ENCODE results near the gene NRIP3.
"Not testable (repeated sequence)": the region's sequence is repeated elsewhere in the genome, so short reads cannot be mapped to it uniquely, and the experiment has no call there.

NRIP3 gene

GRCh38 chr11:9014826-9015225 is 11.0 kb upstream of the NRIP3 start:
- DNase-seq, result no peak

DNA sequence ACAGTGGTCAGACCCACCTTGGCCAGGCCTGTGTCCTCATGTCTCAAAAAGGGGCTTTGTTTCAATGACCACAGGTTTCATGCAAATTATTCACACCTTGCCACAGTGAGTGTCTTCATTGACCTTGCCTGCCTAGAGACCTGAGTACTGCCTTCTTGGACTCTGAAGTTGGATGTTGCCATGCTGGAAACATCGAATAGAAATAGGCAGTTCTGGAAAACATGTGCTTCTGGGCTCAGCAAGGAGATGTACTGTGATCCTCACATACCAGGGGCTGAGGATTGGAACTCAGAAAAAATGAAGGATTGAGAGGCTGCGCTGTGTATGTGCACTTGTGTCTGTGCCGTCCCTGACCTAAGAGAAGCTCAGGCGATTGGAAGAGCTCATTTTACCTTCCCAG is 9.6 kb upstream of the NRIP3 start:
- DNase-seq, result no peak

DNA sequence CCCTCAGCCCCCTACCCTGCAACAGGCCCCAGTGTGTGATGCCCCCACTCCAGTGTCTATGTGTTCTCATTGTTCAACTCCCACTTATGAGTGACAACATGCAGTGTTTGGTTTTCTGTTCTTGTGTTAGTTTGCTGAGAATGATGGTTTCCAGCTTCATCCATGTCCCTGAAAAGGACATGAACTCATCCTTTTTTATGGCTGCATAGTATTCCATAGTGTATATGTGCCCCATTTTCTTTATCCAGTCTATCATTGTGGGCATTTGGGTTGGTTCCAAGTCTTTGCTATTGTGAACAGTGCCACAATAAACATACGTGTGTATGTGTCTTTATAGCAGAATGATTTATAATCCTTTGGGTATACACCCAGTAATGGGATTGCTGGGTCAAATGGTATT is 5.7 kb upstream of the NRIP3 start:
- not testable (repeated sequence) for DNase-seq

DNA sequence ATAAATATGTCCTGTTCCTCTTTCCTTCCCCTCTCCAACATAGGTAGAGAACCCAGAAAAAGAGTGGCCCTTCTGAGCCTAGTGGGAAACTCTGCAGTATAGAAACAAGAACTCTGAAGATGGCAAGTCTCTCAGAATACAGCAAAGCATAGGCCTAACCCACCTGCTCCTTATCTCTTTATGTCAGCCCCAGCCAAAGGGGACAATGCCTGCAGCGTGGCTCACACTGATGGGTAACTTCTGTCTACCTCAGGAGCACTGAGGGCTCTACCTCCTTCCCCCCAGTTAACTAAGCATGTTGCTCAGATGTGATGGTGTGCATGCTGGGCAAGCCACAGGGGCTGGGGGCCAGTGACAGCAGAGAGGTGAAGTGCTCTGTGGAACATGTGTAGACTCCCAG is 4.9 kb upstream of the NRIP3 start:
- DNase-seq, result no peak

- no peak for DNase-seq
These were observed 4.3 kb upstream of the NRIP3 start for GRCh38 chr11:9008011-9008550.

GRCh38 chr11:9005087-9005486 is 1.3 kb upstream of the NRIP3 start:
- no peak for DNase-seq

GRCh38 chr11:9004183-9004926 is 554 bp upstream of the NRIP3 start:
- no peak for DNase-seq

DNA sequence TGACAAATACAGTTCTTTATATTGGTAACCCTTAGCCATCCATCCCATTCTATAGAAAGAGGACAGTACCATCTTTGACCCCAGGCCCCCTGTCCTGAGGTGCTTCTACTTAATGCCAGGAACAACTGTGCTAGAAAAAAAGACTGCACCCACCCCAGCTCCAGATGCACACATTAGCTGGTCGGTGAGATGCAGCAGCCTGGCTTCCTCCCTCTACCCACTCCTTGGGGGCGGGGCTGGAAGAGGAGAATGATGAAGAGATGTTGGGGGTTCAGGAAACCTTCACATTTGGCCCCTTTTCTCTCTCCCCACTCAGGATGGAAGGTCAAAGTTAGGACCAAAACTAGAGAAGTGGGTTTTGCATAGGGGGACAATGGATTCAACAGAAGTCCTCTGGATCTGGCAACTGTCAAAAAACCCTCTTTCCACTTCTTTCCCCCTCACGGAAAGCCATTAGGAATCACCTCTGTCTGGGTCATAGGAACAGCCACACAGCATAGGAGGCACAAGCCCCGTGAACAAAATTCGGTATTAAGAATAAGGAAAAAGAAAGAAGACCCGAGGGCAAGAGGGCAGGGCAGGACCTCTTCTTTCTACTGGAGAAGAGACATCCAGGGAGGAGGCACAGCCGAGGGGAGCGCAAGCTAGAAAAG is 755 bp downstream of the NRIP3 start:
- no peak for DNase-seq

GRCh38 chr11:9001736-9002135 is 2.1 kb downstream of the NRIP3 start:
- DNase-seq, result no peak

DNA sequence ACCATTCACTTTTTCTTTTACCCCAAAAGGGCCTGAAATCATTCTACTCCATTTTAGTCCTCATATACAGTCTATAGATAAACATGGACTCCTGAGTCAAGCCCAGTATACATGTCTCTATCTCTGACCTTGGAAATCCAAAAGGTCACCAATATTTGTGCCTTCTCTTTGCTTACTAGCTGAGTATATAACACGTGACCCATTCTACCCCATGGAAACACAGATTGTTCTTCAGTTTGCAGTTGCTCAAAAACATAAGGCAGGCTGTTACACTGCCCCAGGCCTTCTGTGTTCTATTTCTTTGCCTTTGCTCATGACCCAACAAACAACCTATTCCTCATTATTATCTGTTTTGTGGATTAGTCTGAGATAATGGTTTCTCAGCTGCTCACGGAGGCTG is 5.8 kb downstream of the NRIP3 start:
- DNase-seq, result no peak

DNA sequence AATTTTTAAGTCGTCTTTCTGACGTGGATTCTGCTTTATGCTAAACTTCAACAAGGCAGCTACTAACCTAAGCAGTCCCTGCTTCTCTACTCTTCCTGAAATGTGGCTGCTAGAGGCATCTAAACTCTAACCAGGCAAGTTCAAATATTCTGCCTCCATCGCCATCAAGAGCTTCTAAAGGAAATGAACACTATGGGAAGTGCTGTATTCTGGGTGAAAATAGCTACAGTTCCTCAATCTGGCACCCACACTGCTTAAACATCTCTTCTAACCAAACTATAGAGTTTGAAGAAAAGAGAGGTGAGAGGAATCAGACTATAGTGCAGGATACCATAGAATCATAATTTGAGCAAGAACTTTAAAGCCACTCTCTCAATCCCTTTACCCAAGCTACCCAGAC is 6.3 kb downstream of the NRIP3 start:
- no peak for DNase-seq

GRCh38 chr11:8989453-8989852 is 14.3 kb downstream of the NRIP3 start:
- no peak for DNase-seq

DNA sequence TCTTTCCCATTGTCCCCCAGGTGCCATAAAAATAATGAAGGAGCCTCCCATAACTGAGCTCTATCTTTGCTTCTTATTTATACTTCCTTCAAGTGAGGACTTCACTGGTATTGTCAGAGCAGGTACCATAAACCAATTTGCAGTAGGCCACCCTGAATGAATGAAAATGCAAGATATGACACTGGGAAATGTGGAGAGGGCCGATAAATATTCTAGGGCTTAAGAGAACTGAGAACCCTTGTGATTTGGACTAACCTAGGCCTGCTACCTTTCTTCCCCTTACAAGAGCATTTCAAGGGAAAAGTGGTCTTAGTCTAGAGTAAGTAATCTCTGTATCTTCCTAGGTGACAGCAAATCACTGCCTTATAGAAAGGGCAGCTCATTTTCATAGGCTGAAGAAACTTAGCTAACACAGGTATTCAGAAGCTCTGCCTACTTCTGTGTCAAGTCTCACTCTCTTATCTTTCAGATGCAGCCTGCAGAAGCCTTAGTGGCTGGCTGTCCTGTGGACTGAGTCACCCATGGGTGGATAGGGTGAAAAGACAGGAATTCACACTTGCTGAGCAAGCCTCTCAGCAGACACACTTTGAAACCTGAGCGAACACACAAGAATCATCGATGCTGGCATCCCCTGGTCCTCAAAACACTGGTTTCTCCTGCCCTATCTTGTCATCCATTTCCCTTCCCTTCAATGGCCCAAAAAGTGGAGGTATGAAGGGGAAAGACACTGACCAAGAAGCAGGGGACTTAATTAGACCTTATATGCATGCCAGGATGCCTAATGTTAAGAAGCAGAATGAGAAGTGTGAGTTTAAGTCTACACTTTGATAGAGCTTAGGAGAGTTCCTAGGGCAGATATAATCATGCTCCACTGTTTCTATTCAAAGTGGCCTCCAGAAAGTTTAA is 15.2 kb downstream of the NRIP3 start:
- no peak for DNase-seq

GRCh38 chr11:8987446-8987845 is 16.4 kb downstream of the NRIP3 start:
- no peak for DNase-seq

DNA sequence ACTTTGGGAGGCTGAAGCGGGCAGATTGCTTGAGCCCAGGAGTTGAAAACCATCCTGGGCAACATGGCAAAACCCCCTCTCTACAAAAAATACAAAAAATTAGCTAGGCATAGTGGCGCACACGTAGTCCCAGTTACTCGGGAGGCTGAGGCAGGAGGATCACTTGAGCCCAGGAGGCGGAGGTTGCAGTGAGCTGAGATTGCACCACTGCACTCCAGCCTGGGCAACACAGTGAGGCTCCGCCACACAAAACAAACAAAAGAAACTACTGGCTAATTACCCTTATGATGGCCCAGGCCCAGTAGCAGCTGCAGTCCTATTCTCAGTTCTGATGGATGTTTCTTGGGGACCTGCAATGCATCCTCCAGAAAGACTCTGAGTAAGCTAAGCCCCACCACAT is 17.0 kb downstream of the NRIP3 start:
- DNase-seq, result not testable (repeated sequence)

DNA sequence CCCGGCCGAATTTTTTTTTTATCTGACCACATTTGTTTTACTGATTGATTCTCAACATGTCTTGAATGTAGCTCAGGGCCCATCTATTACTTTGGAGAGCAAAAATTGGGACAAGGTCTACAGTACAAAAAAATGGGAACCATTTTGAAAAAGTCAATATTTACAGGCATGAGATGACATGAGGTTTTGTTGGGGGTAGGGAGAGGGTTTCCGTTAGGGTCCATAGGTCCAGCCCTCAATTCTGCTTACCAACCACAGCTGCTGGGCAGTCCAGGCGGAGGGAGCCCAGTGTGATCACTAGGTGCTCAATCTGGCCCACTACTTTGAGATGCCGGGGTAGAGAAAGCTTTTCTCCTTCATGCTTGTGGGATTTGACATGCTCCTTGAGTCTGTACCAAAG is 18.3 kb downstream of the NRIP3 start:
- DNase-seq, result no peak

- no peak for DNase-seq
These were observed 20.2 kb downstream of the NRIP3 start for GRCh38 chr11:8983552-8983951.

GRCh38 chr11:8980485-8980884 is 23.3 kb downstream of the NRIP3 start:
- DNase-seq, result no peak

DNA sequence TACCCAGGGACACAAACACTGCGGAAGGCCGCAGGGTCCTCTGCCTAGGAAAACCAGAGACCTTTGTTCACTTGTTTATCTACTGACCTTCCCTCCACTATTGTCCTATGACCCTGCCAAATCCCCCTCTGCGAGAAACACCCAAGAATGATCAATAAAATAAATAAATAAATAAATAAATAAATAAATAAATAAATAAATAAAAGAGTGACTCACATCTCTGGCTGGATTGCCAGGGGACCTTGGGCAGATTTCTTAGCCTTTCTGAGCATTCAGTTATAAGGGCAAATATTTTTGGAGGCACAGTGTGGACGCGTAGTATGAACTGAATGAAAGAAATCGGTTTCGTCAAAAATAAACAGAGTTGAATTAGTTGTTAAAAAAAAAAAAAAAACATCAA is 24.4 kb downstream of the NRIP3 start:
- DNase-seq, result not testable (repeated sequence)

- no peak for DNase-seq
These were observed 30.7 kb downstream of the NRIP3 start for GRCh38 chr11:8973121-8973520.

GRCh38 chr11:8971924-8972316 is 31.9 kb downstream of the NRIP3 start:
- DNase-seq, result no peak

- no peak for DNase-seq
These were observed 32.4 kb downstream of the NRIP3 start for GRCh38 chr11:8971196-8971923.

- DNase-seq, result no peak
These were observed 36.6 kb downstream of the NRIP3 start for GRCh38 chr11:8967184-8967583.

Data from right forelimb (tissue), 1 donor.